ENCODE measurements around the gene NDUFB2. TPM values are rescaled to one million over a fixed set of nuclear protein-coding genes. Genes with fewer than 3 reads are reported as not detected.
"Not testable (repeated sequence)": the region's sequence is repeated elsewhere in the genome, so short reads cannot be mapped to it uniquely, and the experiment has no call there.

NDUFB2 gene
- total RNA-seq, 1 donor: 56.5 TPM

- DNase-seq (ENCODE audit: insufficient read length, low spot score, missing footprints): no peak
- no peaks in the 10 kb centered on the region for H4K20me1 ChIP-seq (ENCODE audit: insufficient read depth, low read length)
- H3K27me3 ChIP-seq (ENCODE audit: insufficient read depth, low read length): no peaks in the 10 kb centered on the region
- no peaks in the 10 kb centered on the region for H3K9me3 ChIP-seq (ENCODE audit: low read depth, low read length)
- no peak overlapping the region for H3K27ac ChIP-seq (ENCODE audit: low read depth, low read length)
- H2AFZ ChIP-seq (ENCODE audit: low read length): no peak overlapping the region
- H3K4me3 ChIP-seq (ENCODE audit: insufficient read depth, low read length): no peak overlapping the region
- H3K4me2 ChIP-seq (ENCODE audit: insufficient read depth, low read length): no peak overlapping the region
- peaks cover 2% of the 10 kb centered on the region for H3K4me1 ChIP-seq (ENCODE audit: insufficient read depth, low read length)
- H3K36me3 ChIP-seq (ENCODE audit: insufficient read depth, low read length): no peaks in the 10 kb centered on the region
- no peak for TF ChIP-seq CTCF (IDR thresholded peaks at IDR 0.05; ENCODE audit: extremely low read depth, low read depth, low read length)
- H3K79me2 ChIP-seq (ENCODE audit: insufficient read depth, low read length): no peaks in the 10 kb centered on the region
These were observed 27.9 kb upstream of the NDUFB2 start for GRCh38 chr7:140668641-140669040.

GRCh38 chr7:140669352-140669751, 27.2 kb upstream of the NDUFB2 start:
- no peak for DNase-seq (ENCODE audit: insufficient read length, low spot score, missing footprints)
- TF ChIP-seq CTCF (IDR thresholded peaks at IDR 0.05; ENCODE audit: extremely low read depth, low read depth, low read length): no peak
- Histone ChIP-seq H4K20me1 (ENCODE audit: insufficient read depth, low read length) (no peaks in the 10 kb centered on the region), H3K4me3 (ENCODE audit: insufficient read depth, low read length) (no peak overlapping the region), H3K36me3 (ENCODE audit: insufficient read depth, low read length) (no peaks in the 10 kb centered on the region), H3K27me3 (ENCODE audit: insufficient read depth, low read length) (no peaks in the 10 kb centered on the region), H3K79me2 (ENCODE audit: insufficient read depth, low read length) (no peaks in the 10 kb centered on the region), H3K27ac (ENCODE audit: low read depth, low read length) (no peak overlapping the region), H3K4me2 (ENCODE audit: insufficient read depth, low read length) (no peak overlapping the region), H3K4me1 (ENCODE audit: insufficient read depth, low read length) (peaks cover 4% of the 10 kb centered on the region), H2AFZ (ENCODE audit: low read length) (no peak overlapping the region), H3K9me3 (ENCODE audit: low read depth, low read length) (no peaks in the 10 kb centered on the region)

GRCh38 chr7:140669862-140670261, 26.6 kb upstream of the NDUFB2 start:
- not testable (repeated sequence) for H3K36me3 ChIP-seq (ENCODE audit: insufficient read depth, low read length); H4K20me1 ChIP-seq (ENCODE audit: insufficient read depth, low read length); H3K27me3 ChIP-seq (ENCODE audit: insufficient read depth, low read length); H3K4me3 ChIP-seq (ENCODE audit: insufficient read depth, low read length); H3K9me3 ChIP-seq (ENCODE audit: low read depth, low read length); H3K4me2 ChIP-seq (ENCODE audit: insufficient read depth, low read length); H3K27ac ChIP-seq (ENCODE audit: low read depth, low read length); H2AFZ ChIP-seq (ENCODE audit: low read length); H3K4me1 ChIP-seq (ENCODE audit: insufficient read depth, low read length); H3K79me2 ChIP-seq (ENCODE audit: insufficient read depth, low read length); DNase-seq (ENCODE audit: insufficient read length, low spot score, missing footprints)

- no peaks in the 10 kb centered on the region for H3K9me3 ChIP-seq (ENCODE audit: low read depth, low read length)
- no peak overlapping the region for H3K4me3 ChIP-seq (ENCODE audit: insufficient read depth, low read length)
- no peak overlapping the region for H3K4me2 ChIP-seq (ENCODE audit: insufficient read depth, low read length)
- no peak overlapping the region for H3K27ac ChIP-seq (ENCODE audit: low read depth, low read length)
- no peak overlapping the region for H2AFZ ChIP-seq (ENCODE audit: low read length)
- peaks cover 2% of the 10 kb centered on the region for H4K20me1 ChIP-seq (ENCODE audit: insufficient read depth, low read length)
- no peak for DNase-seq (ENCODE audit: insufficient read length, low spot score, missing footprints)
- H3K36me3 ChIP-seq (ENCODE audit: insufficient read depth, low read length): no peaks in the 10 kb centered on the region
- no peaks in the 10 kb centered on the region for H3K27me3 ChIP-seq (ENCODE audit: insufficient read depth, low read length)
- H3K4me1 ChIP-seq (ENCODE audit: insufficient read depth, low read length): peaks cover 7% of the 10 kb centered on the region
- no peak for TF ChIP-seq CTCF (IDR thresholded peaks at IDR 0.05; ENCODE audit: extremely low read depth, low read depth, low read length)
- H3K79me2 ChIP-seq (ENCODE audit: insufficient read depth, low read length): no peaks in the 10 kb centered on the region
These were observed 26.1 kb upstream of the NDUFB2 start for GRCh38 chr7:140670343-140670935.
